HepG2 (cell line): ENCODE results near the gene STEAP2. TPM values are rescaled to one million over a fixed set of nuclear protein-coding genes. Genes with fewer than 3 reads are reported as not detected.

Experiments used
- AHDC1 ChIP-seq: sonication (generic); formaldehyde crosslinking; IDR thresholded peaks from 2 replicates; pipeline ENCODE4 v1.5.1; 2020; ENCODE audit warnings: mild to moderate bottlenecking, missing genetic modification reagents, borderline replicate concordance
- CREM ChIP-seq, 2 experiments: sonication (generic) in 1 of 2; formaldehyde crosslinking in 1 of 2; IDR thresholded peaks; 2 replicates each; pipeline versions ENCODE4 v1.4.0 to v1.6.1; 2016 to 2020; ENCODE audit warnings: antibody characterized with exemption in 1 of 2, mild to moderate bottlenecking in 1 of 2, missing genetic modification reagents in 1 of 2
- CTCF ChIP-seq: sonication (generic); formaldehyde crosslinking; IDR thresholded peaks from 2 replicates; pipeline ENCODE4 v1.5.0; 2020; ENCODE audit warnings: mild to moderate bottlenecking, missing genetic modification reagents, moderate library complexity
- EP300 ChIP-seq, 3 experiments: sonication (generic) in 1 of 3; formaldehyde crosslinking in 1 of 3; IDR thresholded peaks; 2 replicates each; pipeline versions ENCODE4 v1.5.1 to v1.6.1; 2011 to 2020; ENCODE audit warnings: low read depth in 2 of 3, low read length in 2 of 3, borderline replicate concordance in 1 of 3, improper control_type of control experiment in 1 of 3, mild to moderate bottlenecking in 1 of 3, missing genetic modification reagents in 1 of 3, moderate library complexity in 1 of 3
- ETV5 ChIP-seq: IDR thresholded peaks from 2 replicates; pipeline ENCODE4 v1.6.1; 2018; ENCODE audit warnings: missing biosample characterization, missing genetic modification reagents, inconsistent platforms, borderline replicate concordance
- GFI1 ChIP-seq: sonication (generic); formaldehyde crosslinking; IDR thresholded peaks from 2 replicates; pipeline ENCODE4 v1.5.0; 2020; ENCODE audit warnings: missing genetic modification reagents, mild to moderate bottlenecking, borderline replicate concordance
- GLI4 ChIP-seq: sonication (generic); formaldehyde crosslinking; IDR thresholded peaks from 2 replicates; pipeline ENCODE4 v1.5.1; 2020; ENCODE audit warnings: missing genetic modification reagents, mild to moderate bottlenecking, moderate library complexity, borderline replicate concordance
- HMGA1 ChIP-seq: sonication (generic); formaldehyde crosslinking; conservative IDR thresholded peaks from 2 replicates; pipeline ENCODE4 v1.4.0; 2020; ENCODE audit warnings: missing genetic modification reagents
- KLF12 ChIP-seq: sonication (generic); formaldehyde crosslinking; IDR thresholded peaks from 2 replicates; pipeline ENCODE4 v1.4.0; 2020; ENCODE audit warnings: missing genetic modification reagents, borderline replicate concordance
- MLX ChIP-seq: IDR thresholded peaks from 2 replicates; pipeline ENCODE4 v1.6.1; 2016
- MTA1 ChIP-seq: sonication (generic); formaldehyde crosslinking; IDR thresholded peaks from 2 replicates; pipeline ENCODE4 v1.4.0; 2020; ENCODE audit warnings: missing genetic modification reagents, mild to moderate bottlenecking, borderline replicate concordance
- PRPF4 ChIP-seq: fragments of 200-400 bp; formaldehyde crosslinking; IDR thresholded peaks from 2 replicates; pipeline ENCODE4 v1.6.1; 2016; ENCODE audit warnings: low read length, low read depth; ENCODE audit not compliant: poor library complexity, severe bottlenecking
- ZNF576 ChIP-seq: sonication (generic); formaldehyde crosslinking; IDR thresholded peaks from 2 replicates; pipeline ENCODE4 v1.4.0; 2020; ENCODE audit warnings: mild to moderate bottlenecking, missing genetic modification reagents
- ZSCAN25 ChIP-seq: sonication (generic); formaldehyde crosslinking; IDR thresholded peaks from 2 replicates; pipeline ENCODE4 v1.8.0; 2022; ENCODE audit warnings: mild to moderate bottlenecking, missing genetic modification reagents
- polyA plus RNA-seq, 8 experiments: library from polyadenylated mRNA; depleted of rRNA in 3 of 8; stranded (reverse) in 7 of 8; unstranded in 1 of 8; fragments of >200 nt; fragmentation: Illumina TruSeq in 4 of 8; extraction: Trizol in 4 of 8; gene quantifications; 2 replicates each; pipeline versions ENCODE4 v1.2.1 to v1.2.3, GENCODE V29; 2011 to 2016; ENCODE audit warnings: low read depth in 4 of 8, missing spikeins in 1 of 8, mixed read lengths in 1 of 8; ENCODE audit not compliant: insufficient read depth in 1 of 8
- total RNA-seq, 5 experiments: library from RNA; depleted of rRNA; stranded (reverse); fragments of >200 nt; fragmentation: Illumina TruSeq; extraction: Trizol; gene quantifications; 2 replicates each; pipeline ENCODE4 v1.2.3, GENCODE V29; 2016; ENCODE audit warnings: low read depth in 1 of 5
- TF ChIP-seq, protein P1 (sequence below): IDR thresholded peaks from 2 replicates; pipeline ENCODE4 v1.6.1; 2012; ENCODE audit warnings: low read length, improper control_type of control experiment

Gene STEAP2
- total and polyA plus RNA-seq, 2 of the 13 experiments (the other 11 are each of a cell fraction or from before 2014, with no cell fraction given): 4.3 to 4.4 TPM

DNA sequence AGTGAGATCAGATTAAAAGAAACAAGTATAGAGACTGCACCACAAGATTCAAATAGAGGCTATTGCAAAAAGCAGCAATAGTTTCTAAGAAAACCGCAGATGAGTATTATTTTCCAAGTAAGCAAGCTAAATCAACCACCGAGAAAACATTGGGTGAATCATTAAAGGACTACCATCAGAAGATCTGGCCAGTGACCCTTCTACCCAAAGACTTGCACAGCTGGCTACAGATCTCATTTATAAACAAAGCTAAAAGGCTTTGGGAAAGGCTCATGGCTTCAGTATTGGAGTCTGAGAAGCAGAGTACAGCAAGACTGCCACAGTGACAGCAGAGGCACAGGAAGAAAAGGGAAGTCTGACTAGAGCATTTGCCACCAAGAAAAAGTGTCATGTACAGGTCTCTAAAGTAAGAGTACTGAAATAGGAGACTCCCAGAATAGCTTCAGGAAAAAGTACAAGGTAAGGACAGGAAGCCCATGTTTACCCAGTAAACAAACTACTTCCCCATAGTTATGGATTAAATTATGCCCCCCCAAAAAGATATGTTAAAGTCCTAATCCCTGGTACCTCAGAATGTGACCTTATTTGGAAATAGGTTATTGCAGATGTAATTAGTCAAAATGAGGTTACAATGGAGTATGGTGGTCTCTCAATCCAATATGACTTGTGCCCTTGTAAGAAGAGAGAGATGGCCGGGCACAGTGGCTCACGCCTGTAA lies 38.3 kb upstream of the STEAP2 start (continued):
- no peak; the same call in 1 of the 2 replicates for TF ChIP-seq AHDC1 (CRISPR knock-in tag)
- TF ChIP-seq, protein P1, sequence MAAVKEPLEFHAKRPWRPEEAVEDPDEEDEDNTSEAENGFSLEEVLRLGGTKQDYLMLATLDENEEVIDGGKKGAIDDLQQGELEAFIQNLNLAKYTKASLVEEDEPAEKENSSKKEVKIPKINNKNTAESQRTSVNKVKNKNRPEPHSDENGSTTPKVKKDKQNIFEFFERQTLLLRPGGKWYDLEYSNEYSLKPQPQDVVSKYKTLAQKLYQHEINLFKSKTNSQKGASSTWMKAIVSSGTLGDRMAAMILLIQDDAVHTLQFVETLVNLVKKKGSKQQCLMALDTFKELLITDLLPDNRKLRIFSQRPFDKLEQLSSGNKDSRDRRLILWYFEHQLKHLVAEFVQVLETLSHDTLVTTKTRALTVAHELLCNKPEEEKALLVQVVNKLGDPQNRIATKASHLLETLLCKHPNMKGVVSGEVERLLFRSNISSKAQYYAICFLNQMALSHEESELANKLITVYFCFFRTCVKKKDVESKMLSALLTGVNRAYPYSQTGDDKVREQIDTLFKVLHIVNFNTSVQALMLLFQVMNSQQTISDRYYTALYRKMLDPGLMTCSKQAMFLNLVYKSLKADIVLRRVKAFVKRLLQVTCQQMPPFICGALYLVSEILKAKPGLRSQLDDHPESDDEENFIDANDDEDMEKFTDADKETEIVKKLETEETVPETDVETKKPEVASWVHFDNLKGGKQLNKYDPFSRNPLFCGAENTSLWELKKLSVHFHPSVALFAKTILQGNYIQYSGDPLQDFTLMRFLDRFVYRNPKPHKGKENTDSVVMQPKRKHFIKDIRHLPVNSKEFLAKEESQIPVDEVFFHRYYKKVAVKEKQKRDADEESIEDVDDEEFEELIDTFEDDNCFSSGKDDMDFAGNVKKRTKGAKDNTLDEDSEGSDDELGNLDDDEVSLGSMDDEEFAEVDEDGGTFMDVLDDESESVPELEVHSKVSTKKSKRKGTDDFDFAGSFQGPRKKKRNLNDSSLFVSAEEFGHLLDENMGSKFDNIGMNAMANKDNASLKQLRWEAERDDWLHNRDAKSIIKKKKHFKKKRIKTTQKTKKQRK: no peak
- peak; percentile 62; the same call in 1 of the 2 replicates for TF ChIP-seq ETV5 (CRISPR knock-in tag)
- TF ChIP-seq MTA1 (CRISPR knock-in tag): no peak
- 0 out of 2 replicates have a peak, but pooled peaks have one; percentile 29 for TF ChIP-seq GFI1 (CRISPR knock-in tag)
- TF ChIP-seq EP300 (IDR thresholded peaks at IDR 0.05; ENCODE audit: low read depth in 2 of 2, low read length in 2 of 2): peak in 1 of 2 experiments; percentile 57; a peak in 2 of 4 replicates
- TF ChIP-seq EP300 (CRISPR knock-in tag; IDR thresholded peaks at IDR 0.05; ENCODE audit: borderline replicate concordance): no peak
- no peak for TF ChIP-seq ZNF576 (CRISPR knock-in tag)
- TF ChIP-seq CREM (IDR thresholded peaks at IDR 0.05): 0 out of 2 replicates have a peak, but pooled peaks have one; percentile 38
- no peak for TF ChIP-seq CREM (CRISPR knock-in tag; IDR thresholded peaks at IDR 0.05)
- TF ChIP-seq GLI4 (CRISPR knock-in tag): no peak
- TF ChIP-seq PRPF4: no peak
- no peak for TF ChIP-seq CTCF (CRISPR knock-in tag)
- TF ChIP-seq HMGA1 (CRISPR knock-in tag): no peak
- no peak for TF ChIP-seq MLX (CRISPR knock-in tag)
- no peak for TF ChIP-seq ZSCAN25 (CRISPR knock-in tag)
- TF ChIP-seq KLF12 (CRISPR knock-in tag): no peak
